A204.1 (cell line): ENCODE data around the gene SPIN2B.
"Not testable (repeated sequence)": the region's sequence is repeated elsewhere in the genome, so short reads cannot be mapped to it uniquely, and the experiment has no call there.

Experiments used
- FAIRE-seq: peaks from 2 replicates; lab custom pipeline; 2012; peaks lifted over from hg19 to GRCh38; lab: Jason Lieb, UNC

SPIN2B gene

DNA sequence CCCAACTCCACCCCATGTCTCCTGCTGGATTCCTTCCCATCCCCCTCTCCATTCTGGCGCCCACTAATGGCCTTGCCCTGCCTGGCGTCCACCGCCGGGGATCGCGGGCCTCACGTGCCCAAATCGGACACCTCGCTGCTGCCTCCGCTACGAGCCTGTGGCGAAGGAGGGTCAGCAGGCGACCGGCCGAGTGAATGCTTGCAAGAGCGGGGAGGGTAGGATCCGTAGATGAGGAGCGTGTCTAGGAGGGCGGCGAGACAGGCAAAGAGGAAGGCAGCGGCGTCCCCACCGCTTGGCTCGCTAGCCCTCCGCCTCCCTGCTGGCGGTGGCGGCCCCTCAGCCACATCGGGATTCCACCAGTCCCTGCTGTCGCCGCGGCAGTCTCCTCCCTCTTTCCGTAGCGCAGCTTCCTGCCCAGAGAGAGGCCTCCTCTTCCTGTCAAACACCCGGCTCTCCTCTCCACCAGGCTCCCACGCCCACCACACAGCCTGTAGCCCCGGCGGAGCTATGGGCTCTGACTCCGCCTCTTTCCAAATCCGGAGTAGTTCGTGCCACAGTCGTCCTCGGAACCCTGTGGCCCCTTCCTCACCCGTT, at the start of gene SPIN2B:
SPIN2B (minus strand) TSS at position 387 of the 594 bp plus-strand sequence.
- peak; percentile 65 for FAIRE-seq

DNA sequence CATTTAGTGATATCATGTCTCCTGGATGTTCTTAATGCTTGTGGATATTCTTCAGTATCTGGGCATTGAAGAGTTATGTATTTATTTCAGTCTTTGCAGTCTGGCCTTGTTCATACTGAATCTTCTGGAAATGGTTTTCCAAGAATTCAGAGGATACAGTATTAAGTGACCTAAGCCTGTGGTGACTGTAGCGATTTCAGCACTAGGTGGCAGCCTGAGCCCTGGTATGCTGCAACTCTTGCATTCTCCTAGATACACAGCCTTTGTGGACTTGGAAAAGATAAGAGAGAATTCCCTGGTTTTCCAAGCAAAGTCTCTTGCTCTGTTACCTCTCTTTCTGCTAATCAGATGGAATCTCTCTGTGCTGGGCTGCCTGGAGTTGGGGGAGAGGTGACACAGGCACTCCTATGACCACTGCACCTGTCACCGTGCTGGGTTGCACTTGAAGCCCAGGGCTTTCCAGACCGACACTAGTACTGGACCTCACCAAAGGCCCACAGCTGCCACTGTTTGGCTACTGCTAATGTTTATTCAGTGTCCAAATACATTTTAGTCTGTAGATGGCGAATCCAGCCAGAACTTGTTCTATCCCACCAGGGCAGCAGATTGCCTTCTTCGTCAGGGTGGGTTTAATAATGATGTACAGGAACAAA, 35.2 kb upstream of the SPIN2B start:
- FAIRE-seq: peak; percentile 72

DNA sequence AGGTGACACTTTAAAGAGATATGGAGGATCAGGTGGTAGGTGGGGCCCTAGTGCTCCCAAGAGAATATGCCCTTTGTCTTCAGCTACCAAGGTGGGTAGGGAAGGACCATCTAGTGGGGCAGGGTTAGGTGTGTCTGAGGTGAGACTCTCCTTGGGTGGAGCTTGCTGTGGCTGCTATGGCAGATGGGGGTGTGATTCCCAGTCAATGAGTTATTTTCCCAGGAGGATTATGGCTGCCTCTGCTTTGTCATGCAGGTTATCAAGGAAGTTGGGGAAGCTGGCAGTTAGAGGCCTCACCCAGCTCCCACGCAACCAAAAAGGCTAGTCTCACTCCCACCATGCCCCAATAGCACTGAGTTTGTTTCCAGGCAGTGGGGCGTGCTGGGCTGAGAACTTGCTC, 33.8 kb upstream of the SPIN2B start:
- FAIRE-seq: no peak

DNA sequence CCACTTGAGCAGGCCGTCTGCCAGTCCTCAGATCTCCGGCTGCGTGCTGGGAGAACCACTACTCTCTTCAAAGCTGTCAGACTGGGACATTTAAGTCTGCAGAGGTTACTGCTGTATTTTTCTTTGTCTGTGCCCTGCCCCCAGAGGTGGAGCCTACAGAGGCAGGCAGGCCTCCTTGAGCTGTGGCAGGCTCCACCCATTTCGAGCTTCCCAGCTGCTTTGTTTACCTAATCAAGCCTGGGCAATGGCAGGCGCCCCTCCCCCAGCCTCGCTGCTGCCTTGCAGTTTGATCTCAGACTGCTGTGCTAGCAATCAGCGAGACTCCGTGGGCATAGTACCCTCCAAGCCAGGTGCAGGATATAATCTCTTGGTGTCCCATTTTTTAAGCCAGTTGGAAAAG, 30.9 kb upstream of the SPIN2B start:
- not testable (repeated sequence) for FAIRE-seq

DNA sequence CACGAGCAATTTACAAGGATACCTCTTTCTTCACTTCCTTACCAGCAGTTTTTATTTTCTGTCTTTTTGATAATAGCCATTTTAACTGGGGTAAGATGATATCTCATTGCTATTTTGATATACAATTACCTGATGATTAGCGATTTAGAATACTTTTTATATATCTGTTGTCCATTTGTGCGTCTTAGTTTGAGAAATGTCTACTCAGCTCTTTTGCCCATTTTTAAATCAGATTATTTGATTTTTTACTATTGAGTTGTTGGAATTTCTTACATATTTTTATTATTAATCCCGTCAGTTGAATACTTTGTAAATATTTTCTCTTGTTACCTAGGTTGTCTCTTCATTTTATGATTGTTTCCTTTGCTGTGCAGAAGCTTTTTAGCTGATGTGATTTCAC, 17.3 kb upstream of the SPIN2B start:
- FAIRE-seq: no peak

DNA sequence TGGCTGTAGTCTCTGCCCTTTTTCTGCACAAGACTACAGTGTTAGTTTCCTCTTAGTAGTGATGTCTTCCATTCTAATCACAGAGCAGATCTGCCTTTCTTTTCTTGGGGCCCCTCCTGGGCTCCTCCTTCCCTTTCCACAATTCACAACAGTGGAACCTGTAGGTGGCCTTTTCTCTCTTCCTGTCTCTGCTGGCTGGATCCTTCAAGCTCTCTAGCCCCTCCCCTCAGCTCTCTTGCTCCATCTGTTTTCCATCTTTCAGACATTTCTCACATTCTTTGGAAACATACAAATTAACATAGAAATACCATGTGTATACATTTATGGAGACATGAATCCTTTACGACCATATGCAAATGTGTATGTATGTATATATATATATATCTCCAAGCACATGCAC, 16.2 kb upstream of the SPIN2B start:
- FAIRE-seq: no peak

DNA sequence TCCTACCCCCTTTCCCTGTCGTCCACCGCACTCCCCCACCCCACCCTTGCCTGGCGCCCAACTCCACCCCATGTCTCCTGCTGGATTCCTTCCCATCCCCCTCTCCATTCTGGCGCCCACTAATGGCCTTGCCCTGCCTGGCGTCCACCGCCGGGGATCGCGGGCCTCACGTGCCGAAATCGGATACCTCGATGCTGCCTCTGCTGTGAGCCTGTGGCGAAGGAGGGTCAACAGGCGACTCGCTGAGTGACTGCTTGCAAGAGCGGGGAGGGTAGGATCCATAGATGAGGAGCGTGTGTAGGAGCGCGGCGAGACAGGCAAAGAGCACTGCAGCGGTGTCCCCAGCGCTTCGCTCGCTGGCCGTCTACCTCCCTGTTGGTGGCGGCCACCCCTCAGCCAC, 15.7 kb upstream of the SPIN2B start, which contains the start of gene SPIN2A:
SPIN2A (minus strand) TSS at position 325 of the 400 bp plus-strand sequence. CDS start 800 bp downstream, outside the sequence.
- FAIRE-seq: not testable (repeated sequence)

DNA sequence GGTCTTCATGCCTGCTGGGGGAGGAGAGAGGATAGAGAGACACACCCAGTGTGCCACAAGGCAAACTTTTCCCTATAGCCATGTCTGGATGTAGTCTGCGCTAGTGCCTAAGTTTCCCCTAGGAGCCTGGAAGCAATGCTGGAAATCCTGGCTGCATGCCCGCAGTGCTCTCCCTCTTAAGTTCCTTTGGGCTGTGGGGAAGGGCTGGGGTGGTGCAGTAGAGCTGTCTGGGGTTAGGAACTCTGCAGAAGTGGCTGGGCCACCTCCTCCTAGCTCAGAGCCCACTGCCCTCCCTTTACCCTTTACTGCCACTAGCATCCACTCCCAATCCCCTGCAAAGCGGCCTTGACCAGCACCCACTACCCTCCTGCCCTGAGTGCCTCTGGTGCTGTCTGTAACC, 15.2 kb upstream of the SPIN2B start:
- not testable (repeated sequence) for FAIRE-seq

DNA sequence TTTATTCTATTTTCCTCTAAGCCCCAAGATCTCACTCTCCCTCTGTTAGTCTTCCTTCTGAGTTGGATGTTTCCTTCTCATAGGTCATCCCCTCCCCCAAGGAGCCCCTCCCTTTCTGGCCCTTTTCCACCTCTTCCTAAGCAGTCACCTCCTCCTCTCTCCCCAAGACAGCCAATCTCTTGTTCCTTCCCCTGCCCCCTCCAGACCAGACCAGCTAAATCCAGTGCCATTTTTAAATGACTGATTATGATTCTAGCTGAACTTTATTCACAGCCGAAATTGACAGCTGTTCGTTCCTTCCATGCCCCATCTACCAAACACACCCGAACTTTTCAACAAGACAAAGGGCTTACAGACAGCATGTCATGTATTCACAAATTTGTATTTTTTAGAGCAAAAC, 13.9 kb upstream of the SPIN2B start:
- FAIRE-seq: no peak

DNA sequence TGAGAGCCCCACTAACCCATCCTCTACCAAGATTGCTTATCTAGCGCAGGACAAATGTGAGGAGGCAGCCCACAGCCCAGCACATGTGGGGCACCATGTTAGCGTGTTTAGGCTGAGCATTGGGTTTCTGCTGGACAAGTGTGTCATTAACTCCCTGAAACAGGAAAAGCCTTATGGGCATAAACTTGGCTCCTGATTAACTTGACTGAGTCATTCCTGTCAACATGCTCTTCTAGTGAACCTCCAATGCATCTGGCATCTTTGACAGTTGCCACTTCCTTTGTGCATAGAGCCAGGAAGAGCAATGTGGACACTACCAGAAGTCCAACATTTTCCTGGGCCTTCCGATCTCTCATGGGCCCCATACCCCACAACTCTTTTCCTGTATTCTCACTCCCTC, 13.4 kb upstream of the SPIN2B start:
- no peak for FAIRE-seq

DNA sequence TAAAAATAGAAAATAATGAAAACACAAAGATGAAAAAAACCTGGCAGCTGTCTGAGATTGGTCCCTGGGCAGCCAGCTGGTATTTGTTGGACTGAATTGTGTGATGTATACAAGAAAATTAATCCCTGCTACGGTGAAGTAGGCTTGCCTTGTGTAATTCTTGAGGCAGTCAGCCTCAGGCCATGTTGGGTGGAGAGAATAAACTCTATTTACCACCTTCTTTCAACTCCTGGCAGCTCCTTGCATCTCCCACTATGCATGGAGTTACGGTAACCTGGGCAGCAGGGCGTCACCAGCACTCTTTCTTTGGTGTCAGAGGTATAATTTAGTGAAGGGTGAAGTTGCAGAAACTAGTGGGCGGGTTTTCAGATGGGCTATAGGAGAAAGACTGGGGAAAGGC, 12.4 kb upstream of the SPIN2B start:
- no peak for FAIRE-seq

DNA sequence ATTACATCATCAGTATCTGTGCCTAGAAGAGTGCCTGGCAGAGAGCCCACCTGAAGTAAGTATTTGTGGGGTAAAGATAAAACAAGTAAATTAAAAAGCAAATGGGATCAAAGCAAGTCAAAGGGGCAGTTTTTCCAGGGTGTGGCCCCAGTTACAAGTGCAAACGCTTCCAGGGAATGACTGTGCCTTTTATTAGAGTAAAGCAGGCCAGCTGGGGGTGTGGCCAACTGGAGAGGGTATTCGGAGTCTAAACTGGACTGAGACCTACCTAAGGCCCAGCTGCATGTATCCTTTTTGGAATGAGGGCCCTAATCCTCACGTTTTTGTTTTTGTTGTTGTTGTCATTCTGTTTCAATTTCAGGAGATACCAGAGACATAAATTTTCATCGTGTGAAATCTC, 11.9 kb upstream of the SPIN2B start:
- FAIRE-seq: not testable (repeated sequence)

DNA sequence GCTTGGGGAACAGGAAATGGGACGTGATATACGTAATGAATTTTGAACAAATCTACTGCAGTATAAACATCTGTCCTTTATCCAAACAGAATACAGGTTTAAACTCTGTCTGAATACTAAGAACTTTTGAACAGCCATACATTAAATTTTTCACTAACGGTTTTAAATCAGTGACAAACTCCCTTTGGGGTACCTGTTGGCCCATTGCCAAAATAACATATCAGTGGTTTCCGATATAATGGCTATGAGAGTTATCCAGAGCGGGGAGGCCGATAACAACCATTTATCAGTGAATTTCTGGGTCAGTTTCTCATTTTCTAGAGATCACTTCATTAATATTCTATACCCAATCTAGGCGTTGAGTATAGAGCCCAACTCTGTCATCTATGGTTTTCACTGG, 10.7 kb upstream of the SPIN2B start:
- no peak for FAIRE-seq

DNA sequence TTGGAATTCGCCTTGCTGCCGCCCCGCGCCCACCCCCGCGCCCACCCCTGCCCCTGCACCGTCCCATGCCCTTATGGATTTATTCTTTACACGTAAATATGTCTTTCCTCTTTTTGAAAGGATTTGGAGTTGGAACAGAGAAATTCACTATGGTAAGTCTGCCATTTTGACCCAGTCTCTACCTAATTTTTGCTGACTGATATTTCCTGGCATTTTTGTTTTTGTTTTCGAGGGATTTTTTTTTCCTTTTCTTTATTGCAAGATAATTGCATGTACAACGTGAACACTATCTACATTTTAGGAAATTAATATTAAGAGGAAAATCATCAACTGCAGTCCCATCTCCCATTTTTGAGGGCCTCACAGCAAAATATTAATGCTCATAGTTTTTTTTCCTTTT, 468 bp upstream of the SPIN2B start:
- no peak for FAIRE-seq

DNA sequence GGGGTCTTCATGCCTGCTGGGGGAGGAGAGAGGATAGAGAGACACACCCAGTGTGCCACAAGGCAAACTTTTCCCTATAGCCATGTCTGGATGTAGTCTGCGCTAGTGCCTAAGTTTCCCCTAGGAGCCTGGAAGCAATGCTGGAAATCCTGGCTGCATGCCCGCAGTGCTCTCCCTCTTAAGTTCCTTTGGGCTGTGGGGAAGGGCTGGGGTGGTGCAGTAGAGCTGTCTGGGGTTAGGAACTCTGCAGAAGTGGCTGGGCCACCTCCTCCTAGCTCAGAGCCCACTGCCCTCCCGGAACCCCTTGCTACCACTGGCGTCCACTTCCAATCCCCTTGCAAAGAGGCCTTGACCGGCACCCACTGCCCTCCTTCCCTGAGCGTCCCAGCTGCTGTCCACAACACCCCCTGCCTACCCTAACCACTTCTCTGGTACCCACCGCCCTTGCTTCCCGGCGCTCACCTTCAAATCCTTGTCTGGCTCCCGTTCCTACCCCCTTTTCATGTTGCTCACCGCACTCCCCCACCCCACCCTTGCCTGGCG, 658 bp downstream of the SPIN2B start:
- not testable (repeated sequence) for FAIRE-seq

DNA sequence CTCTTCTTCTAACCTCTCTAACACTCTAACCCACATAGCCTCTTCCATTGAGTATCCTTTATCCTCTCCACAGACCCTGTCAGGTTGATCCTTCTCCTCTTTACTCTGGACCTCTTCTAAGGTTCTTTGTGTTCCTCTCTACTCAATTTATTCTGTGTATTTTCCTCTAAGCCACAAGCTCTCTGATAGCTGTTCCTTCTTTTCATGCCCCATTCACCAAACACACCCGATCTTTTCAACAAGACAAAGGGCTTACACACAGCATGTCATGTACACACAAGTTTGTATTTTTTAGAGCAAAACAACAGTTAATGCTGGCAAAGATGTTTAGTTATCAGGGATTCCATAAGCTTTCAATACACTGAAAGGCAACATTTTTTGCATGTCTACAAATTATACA, 1.9 kb downstream of the SPIN2B start:
- FAIRE-seq: no peak

DNA sequence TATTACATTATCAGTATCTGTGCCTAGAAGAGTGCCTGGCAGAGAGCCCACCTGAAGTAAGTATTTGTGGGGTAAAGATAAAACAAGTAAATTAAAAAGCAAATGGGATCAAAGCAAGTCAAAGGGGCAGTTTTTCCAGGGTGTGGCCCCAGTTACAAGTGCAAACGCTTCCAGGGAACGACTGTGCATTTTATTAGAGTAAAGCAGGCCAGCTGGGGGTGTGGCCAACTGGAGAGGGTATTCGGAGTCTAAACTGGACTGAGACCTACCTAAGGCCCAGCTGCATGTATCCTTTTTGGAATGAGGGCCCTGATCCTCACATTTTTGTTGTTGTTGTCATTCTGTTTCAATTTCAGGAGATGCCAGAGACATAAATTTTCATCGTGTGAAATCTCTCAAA, 3.8 kb downstream of the SPIN2B start:
- FAIRE-seq: not testable (repeated sequence)

DNA sequence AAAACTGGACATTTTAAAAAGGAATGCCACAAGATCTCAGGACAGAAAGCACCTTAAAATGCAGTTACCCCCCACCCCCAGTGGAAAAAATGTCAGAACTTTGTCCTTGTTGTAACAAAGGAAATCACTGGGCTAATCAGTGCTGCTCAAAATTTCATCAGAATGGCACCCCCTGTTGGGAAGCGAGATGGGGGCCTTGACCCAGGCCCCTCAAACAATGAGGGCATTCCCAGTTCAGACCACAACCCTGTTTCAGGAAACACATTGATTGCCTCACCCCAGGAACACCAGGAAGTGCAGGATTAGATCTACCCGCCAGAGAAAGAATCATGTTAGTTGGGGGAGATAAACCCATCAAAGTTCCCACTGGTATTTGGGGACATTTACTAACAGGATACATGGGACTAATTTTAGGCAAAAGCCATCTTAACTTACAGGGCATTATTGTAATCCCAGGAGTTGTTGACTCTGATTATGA, 16.4 kb downstream of the SPIN2B start:
- FAIRE-seq: no peak

DNA sequence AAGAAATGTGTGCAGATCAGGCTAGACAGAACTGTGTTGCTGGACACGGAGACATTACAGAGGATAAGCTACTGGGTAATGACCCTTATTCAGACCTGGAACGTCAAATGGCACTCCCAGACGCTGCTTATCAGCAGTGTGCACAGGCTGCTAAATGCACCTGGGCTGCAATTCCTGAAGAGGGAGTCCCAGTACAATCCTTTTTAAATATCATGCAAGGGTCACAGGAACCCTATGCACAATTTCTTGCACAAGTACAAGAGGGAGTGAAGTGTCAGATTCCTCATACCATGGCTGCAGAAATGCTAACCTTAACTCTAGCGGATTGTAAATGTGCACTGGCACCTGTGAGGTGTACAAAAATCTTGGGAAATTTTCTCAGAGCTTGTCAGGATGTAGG, 16.9 kb downstream of the SPIN2B start:
- no peak for FAIRE-seq

DNA sequence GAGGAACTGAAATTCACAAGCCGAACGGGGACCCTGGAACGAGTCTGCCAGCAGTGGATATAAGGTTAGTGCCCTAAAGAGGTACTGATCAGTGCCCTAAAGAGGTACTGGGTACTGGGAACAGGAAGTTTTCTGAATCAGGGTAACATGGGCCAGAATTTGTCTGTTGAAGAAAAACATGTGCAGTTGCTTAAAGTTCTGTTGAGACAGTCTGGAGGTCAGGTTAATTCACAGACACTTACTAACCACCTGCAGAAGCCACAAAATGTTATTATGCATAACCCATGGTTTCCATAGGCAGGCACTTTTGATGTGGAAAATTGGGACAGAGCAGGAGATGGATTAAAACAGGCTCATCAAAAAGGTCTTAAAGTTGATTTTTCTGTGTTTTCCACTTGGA, 17.9 kb downstream of the SPIN2B start:
- FAIRE-seq: no peak

DNA sequence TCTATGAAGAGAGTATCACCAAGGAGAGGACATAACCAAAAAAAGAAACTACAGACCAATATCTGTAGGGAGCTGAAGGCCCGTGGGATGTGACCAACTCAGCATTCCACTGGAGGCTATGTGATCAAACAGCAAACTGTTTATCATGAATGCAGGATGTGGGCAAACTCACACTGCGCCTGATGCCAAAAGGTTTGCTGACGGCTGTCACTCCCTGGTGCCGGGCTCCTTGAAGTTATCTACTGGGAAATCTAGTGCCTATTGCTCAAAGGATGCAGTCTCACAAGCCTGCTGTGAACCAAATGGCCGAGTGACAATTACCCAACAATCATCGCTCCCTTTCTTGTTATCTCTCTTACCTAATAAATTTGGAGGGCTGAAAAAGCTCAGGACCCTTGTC, 18.4 kb downstream of the SPIN2B start:
- FAIRE-seq: not testable (repeated sequence)

DNA sequence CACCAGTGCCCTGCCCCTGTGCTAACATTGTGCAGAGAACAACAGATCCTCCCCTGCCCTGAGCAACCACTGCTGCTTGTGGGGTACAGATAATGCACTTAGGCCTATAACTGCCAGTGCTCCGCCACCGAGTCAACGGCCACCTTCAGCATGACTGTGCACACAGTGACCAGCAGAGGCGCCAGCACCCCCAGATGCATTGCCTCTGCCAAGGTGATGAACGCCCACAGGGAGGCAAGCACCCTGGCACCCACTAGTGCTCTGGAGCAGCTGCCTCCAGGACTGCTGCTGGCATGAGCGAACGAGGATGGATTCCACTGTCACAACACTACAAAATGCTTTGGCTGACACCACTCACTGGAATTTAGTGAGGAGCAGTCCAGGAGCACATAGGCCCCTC, 38.2 kb downstream of the SPIN2B start:
- FAIRE-seq: no peak

DNA sequence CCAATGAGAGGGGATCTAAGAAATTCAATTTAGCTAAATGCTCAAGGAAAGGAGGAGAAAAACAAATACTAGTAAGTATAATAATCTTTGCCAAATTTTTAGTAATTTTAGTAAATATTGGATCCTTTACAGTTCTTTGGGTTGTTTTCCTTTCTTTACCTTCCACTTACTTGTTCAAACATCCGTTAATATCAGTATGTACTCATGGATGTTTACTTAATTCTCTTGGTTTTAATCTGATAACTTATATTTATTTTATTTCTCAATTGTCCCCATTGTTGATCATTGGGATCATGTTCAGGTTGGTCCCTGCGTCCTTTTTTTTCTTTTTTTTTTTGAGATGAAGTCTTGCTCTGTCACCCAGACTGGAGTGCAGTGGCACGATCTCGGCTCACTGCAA, 46.9 kb downstream of the SPIN2B start:
- no peak for FAIRE-seq
